Measurements from ENCODE around the gene GMFB. TPM values are rescaled to one million over a fixed set of nuclear protein-coding genes. Genes with fewer than 3 reads are reported as not detected.

GMFB gene
- total and polyA plus RNA-seq, 2 experiments from 2014 or later, result 26.7 to 38.1 TPM

DNA sequence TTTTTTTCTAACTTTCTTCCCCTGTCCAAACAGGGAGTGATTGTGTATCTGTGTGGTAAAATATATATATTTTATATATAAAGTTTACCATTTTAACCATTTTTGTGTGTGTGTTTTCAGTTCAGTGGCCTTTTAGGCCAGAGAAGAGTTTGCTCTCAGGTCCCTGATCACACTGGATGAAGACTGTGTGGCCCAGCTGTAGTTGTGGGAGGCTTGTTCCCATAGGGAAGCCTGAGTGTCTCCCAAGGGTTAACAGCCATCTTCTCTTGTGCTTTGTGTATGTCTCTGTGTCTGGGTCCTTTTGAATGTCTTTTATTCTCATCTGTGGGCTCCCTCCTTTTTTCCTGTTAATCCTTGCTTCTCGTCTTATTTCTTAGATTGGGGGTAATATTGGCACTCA, 44.3 kb upstream of the GMFB start:
- DNase-seq (ENCODE audit: low read depth in 1 of 2, low spot score in 1 of 2), result no peak
- H3K27ac ChIP-seq, result peak overlapping the region; percentile 17
- TF ChIP-seq, protein P1, sequence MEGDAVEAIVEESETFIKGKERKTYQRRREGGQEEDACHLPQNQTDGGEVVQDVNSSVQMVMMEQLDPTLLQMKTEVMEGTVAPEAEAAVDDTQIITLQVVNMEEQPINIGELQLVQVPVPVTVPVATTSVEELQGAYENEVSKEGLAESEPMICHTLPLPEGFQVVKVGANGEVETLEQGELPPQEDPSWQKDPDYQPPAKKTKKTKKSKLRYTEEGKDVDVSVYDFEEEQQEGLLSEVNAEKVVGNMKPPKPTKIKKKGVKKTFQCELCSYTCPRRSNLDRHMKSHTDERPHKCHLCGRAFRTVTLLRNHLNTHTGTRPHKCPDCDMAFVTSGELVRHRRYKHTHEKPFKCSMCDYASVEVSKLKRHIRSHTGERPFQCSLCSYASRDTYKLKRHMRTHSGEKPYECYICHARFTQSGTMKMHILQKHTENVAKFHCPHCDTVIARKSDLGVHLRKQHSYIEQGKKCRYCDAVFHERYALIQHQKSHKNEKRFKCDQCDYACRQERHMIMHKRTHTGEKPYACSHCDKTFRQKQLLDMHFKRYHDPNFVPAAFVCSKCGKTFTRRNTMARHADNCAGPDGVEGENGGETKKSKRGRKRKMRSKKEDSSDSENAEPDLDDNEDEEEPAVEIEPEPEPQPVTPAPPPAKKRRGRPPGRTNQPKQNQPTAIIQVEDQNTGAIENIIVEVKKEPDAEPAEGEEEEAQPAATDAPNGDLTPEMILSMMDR (IDR thresholded peaks at IDR 0.05; ENCODE audit: low read depth, low read length), result no peak
- H3K27me3 ChIP-seq, result no peaks in the 10 kb centered on the region
- H3K36me3 ChIP-seq, result peaks cover 14% of the 10 kb centered on the region
- H3K4me3 ChIP-seq, result no peak overlapping the region
- H3K9me3 ChIP-seq (ENCODE audit: low read depth), result no peaks in the 10 kb centered on the region
- no peaks in the 10 kb centered on the region for H3K4me1 ChIP-seq (ENCODE audit: low read depth)

DNA sequence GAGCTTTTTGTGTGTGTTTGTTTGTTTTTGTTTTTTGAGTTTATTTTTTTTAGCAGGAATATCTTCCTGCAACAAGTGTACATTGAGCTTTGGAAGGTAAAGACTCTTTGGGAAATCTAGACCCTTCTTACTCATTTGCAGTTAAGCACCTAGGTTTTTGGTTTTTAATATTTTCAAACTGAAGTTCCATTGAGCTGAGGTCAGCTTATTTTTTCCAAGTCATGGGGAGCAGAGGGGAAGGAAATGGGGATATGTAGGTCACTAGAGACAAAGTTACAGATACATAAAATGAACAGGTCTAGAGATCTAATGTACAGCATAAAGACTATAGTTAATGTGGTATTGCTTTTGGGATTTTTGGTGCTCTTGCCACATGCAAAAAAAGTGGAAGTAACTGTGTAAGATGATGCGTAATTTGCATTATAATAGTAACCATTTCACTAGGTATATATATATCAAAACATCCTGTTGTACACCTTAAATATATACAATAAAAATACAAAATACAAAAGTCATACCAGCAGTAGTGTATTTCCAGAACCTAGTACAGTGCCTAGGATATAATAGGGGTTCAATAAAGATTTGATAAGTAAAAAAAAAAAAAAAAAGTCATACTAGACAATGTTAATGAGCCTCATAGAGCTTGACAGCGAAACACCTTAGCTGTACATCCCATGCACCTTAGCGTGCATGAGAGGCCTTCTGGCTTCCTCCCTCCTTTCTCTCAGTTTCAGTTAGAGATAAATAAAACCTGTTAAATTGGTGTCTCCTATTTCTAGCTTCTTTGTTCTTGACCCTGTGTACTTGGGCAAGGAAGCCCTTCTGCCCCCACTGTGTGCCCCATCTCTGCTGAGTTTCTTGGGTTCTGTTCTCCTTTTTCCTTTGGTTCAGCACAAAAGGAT, 43.6 kb upstream of the GMFB start:
- DNase-seq (ENCODE audit: low read depth in 1 of 2, low spot score in 1 of 2), result no peak
- TF ChIP-seq, protein P1 (IDR thresholded peaks at IDR 0.05; ENCODE audit: low read depth, low read length), result no peak
- no peak overlapping the region for H3K4me3 ChIP-seq
- H3K36me3 ChIP-seq, result peaks cover 9% of the 10 kb centered on the region
- H3K9me3 ChIP-seq (ENCODE audit: low read depth), result no peaks in the 10 kb centered on the region
- peak overlapping the region; percentile 17 for H3K27ac ChIP-seq
- H3K4me1 ChIP-seq (ENCODE audit: low read depth), result no peaks in the 10 kb centered on the region
- H3K27me3 ChIP-seq, result no peaks in the 10 kb centered on the region

DNA sequence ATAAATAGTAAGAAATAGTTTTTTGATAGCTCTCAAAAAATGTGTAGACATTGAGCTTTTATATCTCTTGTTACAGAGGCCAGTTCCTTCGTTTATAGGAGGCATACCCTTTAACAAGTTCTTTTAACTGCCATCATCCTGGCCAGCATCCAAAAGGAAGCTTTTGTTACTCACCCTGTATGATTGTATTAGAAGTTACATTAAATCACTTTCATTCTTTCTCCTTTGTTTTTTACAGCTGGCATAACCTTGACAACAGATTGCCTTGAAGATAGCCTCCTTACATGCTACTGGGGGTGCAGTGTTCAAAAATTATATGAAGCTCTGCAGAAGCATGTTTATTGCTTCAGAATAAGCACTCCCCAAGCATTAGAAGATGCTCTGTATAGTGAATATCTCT, 41.0 kb upstream of the GMFB start:
- Histone ChIP-seq H3K9me3 (ENCODE audit: low read depth) (no peaks in the 10 kb centered on the region), H3K27me3 (no peaks in the 10 kb centered on the region), H3K4me3 (no peak overlapping the region), H3K4me1 (ENCODE audit: low read depth) (no peaks in the 10 kb centered on the region), H3K36me3 (peaks cover 9% of the 10 kb centered on the region), H3K27ac (no peak overlapping the region)
- peak in 1 of 2 donors; percentile 59 for DNase-seq (ENCODE audit: low read depth in 1 of 2, low spot score in 1 of 2)
- TF ChIP-seq, protein P1 (IDR thresholded peaks at IDR 0.05; ENCODE audit: low read depth, low read length), result no peak

DNA sequence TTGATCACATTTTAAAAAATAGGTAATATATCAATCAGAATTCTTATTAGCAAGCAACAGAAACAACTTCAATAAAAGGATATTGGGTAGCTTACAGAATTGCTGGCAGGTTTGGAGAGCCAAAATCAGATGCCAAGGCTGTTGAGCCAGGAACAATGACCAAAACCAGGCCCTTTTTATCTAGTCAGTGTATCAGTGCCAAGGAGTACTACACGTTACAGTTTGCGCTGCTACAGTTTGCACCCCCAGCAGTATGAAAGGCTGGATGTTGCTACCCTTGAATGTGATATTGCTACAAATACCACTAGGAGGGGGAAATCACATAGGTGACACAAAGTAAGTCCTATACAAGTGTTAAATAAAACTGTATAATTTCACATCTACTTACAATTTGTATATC, 40.2 kb upstream of the GMFB start:
- TF ChIP-seq, protein P1 (IDR thresholded peaks at IDR 0.05; ENCODE audit: low read depth, low read length), result no peak
- H3K4me3 ChIP-seq, result no peak overlapping the region
- peaks cover 12% of the 10 kb centered on the region for H3K36me3 ChIP-seq
- no peak overlapping the region for H3K27ac ChIP-seq
- H3K4me1 ChIP-seq (ENCODE audit: low read depth), result no peaks in the 10 kb centered on the region
- no peak for DNase-seq (ENCODE audit: low read depth in 1 of 2, low spot score in 1 of 2)
- H3K27me3 ChIP-seq, result no peaks in the 10 kb centered on the region
- H3K9me3 ChIP-seq (ENCODE audit: low read depth), result no peaks in the 10 kb centered on the region

DNA sequence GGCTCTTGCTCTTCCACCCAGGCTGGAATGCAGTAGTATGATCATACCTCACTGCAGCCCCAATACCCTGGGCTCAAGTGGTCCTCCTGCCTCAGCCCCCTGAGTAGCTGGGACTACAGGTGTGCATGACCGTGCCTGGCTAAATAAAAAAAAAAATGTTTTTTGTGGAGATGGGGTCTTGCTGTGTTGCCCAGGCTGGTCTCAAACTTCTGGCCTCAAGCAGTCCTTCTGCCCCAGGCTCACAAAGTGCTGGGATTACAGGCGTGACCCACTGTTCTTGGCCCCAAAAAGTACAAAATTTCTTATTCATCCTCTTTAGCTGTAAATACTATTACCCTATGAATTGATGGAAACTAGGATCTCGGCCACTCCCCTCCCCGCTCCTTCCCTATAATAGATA, 35.6 kb upstream of the GMFB start:
- no peaks in the 10 kb centered on the region for H3K27me3 ChIP-seq
- no peak overlapping the region for H3K27ac ChIP-seq
- H3K4me1 ChIP-seq (ENCODE audit: low read depth), result no peaks in the 10 kb centered on the region
- TF ChIP-seq, protein P1 (IDR thresholded peaks at IDR 0.05; ENCODE audit: low read depth, low read length), result no peak
- peaks cover 13% of the 10 kb centered on the region for H3K36me3 ChIP-seq
- H3K4me3 ChIP-seq, result no peak overlapping the region
- H3K9me3 ChIP-seq (ENCODE audit: low read depth), result no peaks in the 10 kb centered on the region
- no peak for DNase-seq (ENCODE audit: low read depth in 1 of 2, low spot score in 1 of 2)
